SJCRH30 (cell line): ENCODE data around the gene SLC4A1AP. TPM values are rescaled to one million over a fixed set of nuclear protein-coding genes. Genes with fewer than 3 reads are reported as not detected.

Experiments
- total RNA-seq: library from RNA; depleted of rRNA; stranded (reverse); fragments of >200 nt; shearing (Covaris generic); gene quantifications from 2 replicates; pipeline ENCODE4 v1.2.3, GENCODE V29; 2014; rRNA removed

Gene SLC4A1AP
- total RNA-seq, 1 experiment from 2014 or later: 41.6 TPM

Other genes with a start within 250 kb of the SLC4A1AP start
- 153 and 156 TPM in 2 replicates for gene NRBP1, start 235.3 kb upstream of the SLC4A1AP start, total RNA-seq
- gene KRTCAP3, start 221.5 kb upstream of the SLC4A1AP start, total RNA-seq: 0.24 and 1.2 TPM in 2 replicates
- 8.8 and 11.3 TPM in 2 replicates for gene IFT172, start 174.1 kb upstream of the SLC4A1AP start, total RNA-seq
- 0.91 and 1.3 TPM in 2 replicates for gene FNDC4, start 168.7 kb upstream of the SLC4A1AP start, total RNA-seq
- gene GCKR, start 167.1 kb upstream of the SLC4A1AP start, total RNA-seq: not detected in 2 replicates
- gene ZNF512, start 80.8 kb upstream of the SLC4A1AP start, total RNA-seq: 83.4 and 87.8 TPM in 2 replicates
- gene CCDC121, start 34.9 kb upstream of the SLC4A1AP start, total RNA-seq: 6.6 and 8.4 TPM in 2 replicates
- 71.9 and 78.6 TPM in 2 replicates for gene GPN1, start 34.8 kb upstream of the SLC4A1AP start, total RNA-seq
- 48.5 and 51.2 TPM in 2 replicates for gene SUPT7L, start 275 bp upstream of the SLC4A1AP start, total RNA-seq
- 180 and 212 TPM in 2 replicates for gene MRPL33, start 107.8 kb downstream of the SLC4A1AP start, total RNA-seq
- gene RBKS, start 226.5 kb downstream of the SLC4A1AP start, total RNA-seq: 0.20 and 0.51 TPM in 2 replicates
- gene BABAM2, start 226.8 kb downstream of the SLC4A1AP start, total RNA-seq: 33.2 and 37.3 TPM in 2 replicates